HepG2 (cell line): ENCODE data around the gene PCNA. TPM values are rescaled to one million over a fixed set of nuclear protein-coding genes. Genes with fewer than 3 reads are reported as not detected.

ENCODE experiments used
- ARID4A ChIP-seq: sonication (generic); formaldehyde crosslinking; IDR thresholded peaks from 2 replicates; pipeline ENCODE4 v1.5.0; 2020; ENCODE audit warnings: mild to moderate bottlenecking, missing genetic modification reagents, borderline replicate concordance
- ARID5B ChIP-seq: IDR thresholded peaks from 2 replicates; pipeline ENCODE4 v1.4.0; 2020; ENCODE audit warnings: mild to moderate bottlenecking, missing genetic modification reagents
- POGK ChIP-seq: sonication (generic); formaldehyde crosslinking; conservative IDR thresholded peaks from 2 replicates; pipeline ENCODE4 v1.8.0; 2022; ENCODE audit warnings: mild to moderate bottlenecking, moderate library complexity, missing genetic modification reagents
- SP4 ChIP-seq: sonication (generic); formaldehyde crosslinking; IDR thresholded peaks from 2 replicates; pipeline ENCODE4 v1.8.1; 2023; ENCODE audit warnings: mild to moderate bottlenecking, missing genetic modification reagents
- TFDP2 ChIP-seq: sonication (generic); formaldehyde crosslinking; IDR thresholded peaks from 2 replicates; pipeline ENCODE4 v1.4.0; 2020; ENCODE audit warnings: missing genetic modification reagents
- ZBTB25 ChIP-seq: IDR thresholded peaks from 2 replicates; pipeline ENCODE4 v1.6.1; 2018; ENCODE audit warnings: missing genetic modification reagents
- ZFP91 ChIP-seq: sonication (generic); formaldehyde crosslinking; IDR thresholded peaks from 2 replicates; pipeline ENCODE4 v1.9.0; 2022; ENCODE audit warnings: missing genetic modification reagents, mild to moderate bottlenecking, borderline replicate concordance
- ZNF605 ChIP-seq: sonication (generic); formaldehyde crosslinking; IDR thresholded peaks from 2 replicates; pipeline ENCODE4 v1.8.0; 2022; ENCODE audit warnings: mild to moderate bottlenecking, missing genetic modification reagents
- ZNF766 ChIP-seq: sonication (generic); formaldehyde crosslinking; IDR thresholded peaks from 2 replicates; pipeline ENCODE4 v1.5.0; 2020; ENCODE audit warnings: missing genetic modification reagents, borderline replicate concordance
- polyA plus RNA-seq, 8 experiments: library from polyadenylated mRNA; depleted of rRNA in 3 of 8; stranded (reverse) in 7 of 8; unstranded in 1 of 8; fragments of >200 nt; fragmentation: Illumina TruSeq in 4 of 8; extraction: Trizol in 4 of 8; gene quantifications; 2 replicates each; pipeline versions ENCODE4 v1.2.1 to v1.2.3, GENCODE V29; 2011 to 2016; ENCODE audit warnings: low read depth in 4 of 8, missing spikeins in 1 of 8, mixed read lengths in 1 of 8; ENCODE audit not compliant: insufficient read depth in 1 of 8
- total RNA-seq, 5 experiments: library from RNA; depleted of rRNA; stranded (reverse); fragments of >200 nt; fragmentation: Illumina TruSeq; extraction: Trizol; gene quantifications; 2 replicates each; pipeline ENCODE4 v1.2.3, GENCODE V29; 2016; ENCODE audit warnings: low read depth in 1 of 5

PCNA gene
- total and polyA plus RNA-seq, 2 of the 13 experiments (the other 11 are each of a cell fraction or from before 2014, with no cell fraction given) = 229 to 655 TPM

GRCh38 chr20:5078399-5078958, 41.3 kb downstream of the PCNA start (continued):
- TF ChIP-seq TFDP2 (peak; percentile 45; the same call in 1 of the 2 replicates), SP4 (CRISPR knock-in tag) (peak; percentile 34; the same call in 1 of the 2 replicates), ZBTB25 (CRISPR knock-in tag) (no peak), ARID5B (CRISPR knock-in tag) (0 out of 2 replicates have a peak, but pooled peaks have one; percentile 34), ZFP91 (CRISPR knock-in tag) (peak; percentile 31; the same call in 1 of the 2 replicates), ARID4A (CRISPR knock-in tag) (peak; percentile 46; the same call in 1 of the 2 replicates), ZNF766 (CRISPR knock-in tag) (no peak), ZNF605 (CRISPR knock-in tag) (0 out of 2 replicates have a peak, but pooled peaks have one; percentile 14), POGK (CRISPR knock-in tag) (peak; percentile 56; the same call in 1 of the 2 replicates)
- TF ChIP-seq, all 625 proteins: peak for 89
